ENCODE measurements around the gene STX16.

STX16 gene

GRCh38 chr20:58652606-58653294, 1.7 kb downstream of the STX16 start:
- DNase-seq (ENCODE audit: low read depth), result no peak

GRCh38 chr20:58654337-58654736, 3.3 kb downstream of the STX16 start:
- no peak for DNase-seq (ENCODE audit: low read depth)

- no peak for DNase-seq (ENCODE audit: low read depth)
These were observed 4.4 kb downstream of the STX16 start for GRCh38 chr20:58655328-58656107.

- DNase-seq (ENCODE audit: low read depth), result no peak
These were observed 5.7 kb downstream of the STX16 start for GRCh38 chr20:58656831-58657230.

GRCh38 chr20:58657262-58657661, 6.2 kb downstream of the STX16 start:
- DNase-seq (ENCODE audit: low read depth), result no peak

GRCh38 chr20:58657986-58658385, 6.9 kb downstream of the STX16 start:
- no peak for DNase-seq (ENCODE audit: low read depth)

GRCh38 chr20:58658760-58659159, 7.7 kb downstream of the STX16 start:
- no peak for DNase-seq (ENCODE audit: low read depth)

GRCh38 chr20:58659841-58660240, 8.8 kb downstream of the STX16 start:
- no peak for DNase-seq (ENCODE audit: low read depth)

- DNase-seq (ENCODE audit: low read depth), result no peak
These were observed 9.9 kb downstream of the STX16 start for GRCh38 chr20:58660855-58661597.

- DNase-seq (ENCODE audit: low read depth), result no peak
These were observed 10.8 kb downstream of the STX16 start for GRCh38 chr20:58661598-58662473.

GRCh38 chr20:58664331-58664730, 13.2 kb downstream of the STX16 start:
- DNase-seq (ENCODE audit: low read depth), result no peak

GRCh38 chr20:58664883-58665282, 13.8 kb downstream of the STX16 start:
- DNase-seq (ENCODE audit: low read depth), result no peak

- DNase-seq (ENCODE audit: low read depth), result no peak
These were observed 14.5 kb downstream of the STX16 start for GRCh38 chr20:58665606-58666005.

- DNase-seq (ENCODE audit: low read depth), result no peak
These were observed 15.6 kb downstream of the STX16 start for GRCh38 chr20:58666702-58667101.

GRCh38 chr20:58667975-58668374, 16.9 kb downstream of the STX16 start:
- DNase-seq (ENCODE audit: low read depth), result no peak

- no peak for DNase-seq (ENCODE audit: low read depth)
These were observed 17.8 kb downstream of the STX16 start for GRCh38 chr20:58668901-58669286.

- DNase-seq (ENCODE audit: low read depth), result no peak
These were observed 18.4 kb downstream of the STX16 start for GRCh38 chr20:58669287-58670006.

GRCh38 chr20:58670102-58670501, 19.0 kb downstream of the STX16 start:
- no peak for DNase-seq (ENCODE audit: low read depth)

GRCh38 chr20:58670659-58671058, 19.6 kb downstream of the STX16 start:
- DNase-seq (ENCODE audit: low read depth), result no peak

- no peak for DNase-seq (ENCODE audit: low read depth)
These were observed 22.0 kb downstream of the STX16 start for GRCh38 chr20:58673119-58673518.

GRCh38 chr20:58675146-58675584, 24.1 kb downstream of the STX16 start:
- no peak for DNase-seq (ENCODE audit: low read depth)
